Measurements from ENCODE around the gene CCDC154.

CCDC154 gene

DNA sequence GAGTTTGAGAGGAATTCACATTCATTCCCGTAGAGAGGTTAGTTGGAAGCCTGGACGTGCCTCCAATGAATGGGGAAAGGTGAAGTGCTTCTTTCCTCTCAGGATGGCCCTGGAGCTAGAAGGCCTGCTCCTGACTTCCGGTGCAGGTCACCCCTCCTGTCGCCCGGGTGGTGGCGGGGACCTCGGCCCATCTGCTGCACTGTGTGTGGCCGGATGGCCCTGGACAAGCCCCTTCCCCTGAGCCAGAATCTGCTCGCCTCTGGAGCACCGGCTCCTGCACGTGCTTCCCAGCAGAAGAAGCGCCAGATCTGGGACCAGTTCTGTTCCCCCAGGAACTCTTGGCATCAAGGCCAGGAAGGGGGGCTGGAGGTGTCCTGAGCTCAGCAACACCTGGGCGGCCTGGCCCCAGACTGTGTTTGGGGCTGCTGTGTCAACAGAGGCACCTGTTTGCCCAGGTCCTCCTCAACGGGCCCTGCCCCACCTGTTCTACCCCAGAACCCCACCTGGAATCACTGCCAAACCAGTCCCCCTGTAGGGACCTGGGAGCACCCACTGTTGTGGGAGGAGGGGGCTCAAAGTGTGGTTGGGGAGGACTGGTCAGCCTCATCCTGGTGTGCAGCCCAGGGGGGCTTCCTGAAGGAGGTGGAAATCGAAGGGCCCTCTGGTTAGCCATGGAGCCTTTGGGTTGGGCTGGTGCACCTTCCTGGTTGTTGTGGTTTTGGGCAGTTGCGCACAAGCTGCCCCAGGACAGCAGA is 18.6 kb downstream of the CCDC154 start:
- no peak for DNase-seq (ENCODE audit: low read depth, low spot score)

DNA sequence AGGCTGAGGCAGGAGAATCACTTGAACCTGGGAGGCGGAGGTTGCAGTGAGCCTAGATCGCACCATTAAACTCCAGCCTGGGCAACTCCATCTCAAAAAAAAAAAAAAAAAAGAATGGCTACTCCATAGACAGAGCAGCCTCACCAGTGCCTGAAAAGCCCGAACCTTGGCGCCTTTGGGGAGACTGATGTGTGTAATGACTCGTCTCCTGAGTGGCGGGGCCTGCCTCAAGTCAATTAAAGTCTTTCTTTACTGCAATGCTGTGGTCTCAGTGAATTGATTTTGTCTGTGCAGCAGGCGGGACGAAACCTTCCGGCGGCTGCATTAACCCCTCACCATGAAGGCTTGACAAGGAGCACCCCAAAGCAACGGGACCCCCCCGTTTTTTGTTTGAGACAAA is 20.3 kb downstream of the CCDC154 start:
- DNase-seq (ENCODE audit: low read depth, low spot score) = no peak

DNA sequence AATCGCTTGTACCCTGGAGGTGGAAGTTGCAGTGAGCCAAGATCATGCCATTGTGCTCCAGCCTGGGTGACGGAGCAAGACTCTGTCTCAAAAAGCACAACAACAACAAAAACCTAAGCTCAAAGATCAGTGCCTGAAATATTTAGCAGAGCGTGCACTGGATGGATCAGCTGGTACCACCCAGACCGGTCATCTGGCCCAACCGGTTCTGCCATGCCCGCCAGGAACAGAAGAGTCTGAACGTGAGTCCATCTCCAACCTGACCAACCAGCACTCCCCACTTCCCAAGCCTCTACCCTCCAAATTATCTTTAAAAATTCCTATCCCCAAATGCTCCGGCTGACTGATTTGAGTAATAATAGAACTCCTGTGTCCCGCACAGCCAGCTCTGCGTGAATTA is 22.3 kb downstream of the CCDC154 start:
- DNase-seq (ENCODE audit: low read depth, low spot score) = no peak

DNA sequence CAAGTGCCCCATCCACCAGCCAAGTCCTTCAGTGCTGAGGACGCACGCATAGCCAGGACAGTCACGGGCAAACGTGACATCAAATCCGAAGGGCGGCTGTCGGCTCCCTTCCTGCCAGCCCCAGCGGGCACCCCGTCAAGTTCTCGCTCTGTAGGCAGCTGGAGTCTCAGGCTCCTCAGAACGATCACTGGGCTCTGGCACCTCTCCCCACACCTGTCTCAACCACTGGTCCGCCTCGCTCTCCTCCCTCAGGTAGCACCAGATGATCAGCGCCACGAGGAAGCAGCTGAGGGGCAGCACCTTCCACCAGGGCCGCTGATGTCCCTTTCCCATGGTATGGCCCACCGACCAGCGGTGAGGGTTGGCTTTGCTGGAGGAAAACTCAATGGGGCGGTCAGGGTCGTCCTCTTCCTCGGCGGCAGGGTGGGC is 24.2 kb downstream of the CCDC154 start:
- no peak for DNase-seq (ENCODE audit: low read depth, low spot score)

DNA sequence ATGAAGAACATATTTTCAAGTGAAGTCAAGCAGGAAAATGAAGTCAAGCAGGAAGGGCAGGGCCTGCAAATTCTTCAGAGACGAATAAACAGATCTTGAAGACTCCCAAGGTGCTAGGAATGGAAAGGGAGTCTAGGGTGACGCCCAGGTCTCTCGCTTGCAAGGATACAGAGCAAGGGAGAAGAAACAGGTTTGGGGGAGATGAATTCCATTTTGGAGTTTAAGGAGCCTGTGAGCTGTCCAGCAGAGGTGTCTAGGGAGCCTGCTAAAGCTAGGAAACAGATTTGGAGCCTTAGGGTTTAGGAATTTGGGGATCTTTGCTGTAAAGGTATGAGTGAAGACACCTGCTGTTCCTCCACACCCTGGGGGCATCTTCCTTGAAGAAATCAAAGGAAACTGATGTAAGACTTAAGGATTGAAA is 27.8 kb downstream of the CCDC154 start:
- DNase-seq (ENCODE audit: low read depth, low spot score) = no peak

DNA sequence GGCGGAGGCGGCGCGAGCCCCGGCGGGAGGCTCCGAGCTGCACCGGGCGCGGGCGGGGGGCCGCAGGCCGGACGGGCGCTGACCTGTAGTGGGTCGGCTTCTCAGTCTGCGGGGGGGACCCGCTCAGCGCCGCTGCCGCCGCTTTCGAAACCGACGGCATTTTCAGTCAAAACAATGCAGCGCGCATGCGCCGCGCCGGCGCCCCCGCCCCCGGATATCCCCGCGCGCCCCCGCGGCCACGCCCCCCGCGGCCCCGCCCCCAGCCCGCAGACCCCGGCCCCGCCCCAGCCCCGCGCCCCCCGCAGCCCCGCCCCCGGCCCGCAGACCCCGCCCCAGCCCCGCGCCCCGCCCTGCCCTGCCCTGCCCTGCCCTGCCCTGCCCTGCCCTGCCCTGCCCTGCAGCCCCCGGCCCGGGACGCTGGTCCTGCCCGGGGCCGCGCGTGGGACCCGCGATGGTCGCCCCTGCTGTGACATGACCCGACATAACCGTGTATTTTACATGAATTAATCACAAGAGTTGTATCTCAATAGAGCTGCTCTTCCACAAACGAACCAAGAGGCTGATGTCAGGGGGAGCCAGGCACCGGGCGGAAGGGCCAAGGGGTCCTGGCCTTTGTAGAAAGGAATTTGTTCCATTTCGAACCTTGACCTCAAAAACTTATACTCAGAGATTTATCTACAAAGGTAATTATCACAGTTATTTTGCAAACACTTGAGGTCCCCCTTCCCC is 29.7 kb downstream of the CCDC154 start, which contains the start of gene UNKL:
TSS of gene UNKL (minus strand) at position 173 of the 729 bp plus-strand sequence. CDS start at position 160, 13 bp downstream.
- DNase-seq (ENCODE audit: low read depth, low spot score) = no peak

DNA sequence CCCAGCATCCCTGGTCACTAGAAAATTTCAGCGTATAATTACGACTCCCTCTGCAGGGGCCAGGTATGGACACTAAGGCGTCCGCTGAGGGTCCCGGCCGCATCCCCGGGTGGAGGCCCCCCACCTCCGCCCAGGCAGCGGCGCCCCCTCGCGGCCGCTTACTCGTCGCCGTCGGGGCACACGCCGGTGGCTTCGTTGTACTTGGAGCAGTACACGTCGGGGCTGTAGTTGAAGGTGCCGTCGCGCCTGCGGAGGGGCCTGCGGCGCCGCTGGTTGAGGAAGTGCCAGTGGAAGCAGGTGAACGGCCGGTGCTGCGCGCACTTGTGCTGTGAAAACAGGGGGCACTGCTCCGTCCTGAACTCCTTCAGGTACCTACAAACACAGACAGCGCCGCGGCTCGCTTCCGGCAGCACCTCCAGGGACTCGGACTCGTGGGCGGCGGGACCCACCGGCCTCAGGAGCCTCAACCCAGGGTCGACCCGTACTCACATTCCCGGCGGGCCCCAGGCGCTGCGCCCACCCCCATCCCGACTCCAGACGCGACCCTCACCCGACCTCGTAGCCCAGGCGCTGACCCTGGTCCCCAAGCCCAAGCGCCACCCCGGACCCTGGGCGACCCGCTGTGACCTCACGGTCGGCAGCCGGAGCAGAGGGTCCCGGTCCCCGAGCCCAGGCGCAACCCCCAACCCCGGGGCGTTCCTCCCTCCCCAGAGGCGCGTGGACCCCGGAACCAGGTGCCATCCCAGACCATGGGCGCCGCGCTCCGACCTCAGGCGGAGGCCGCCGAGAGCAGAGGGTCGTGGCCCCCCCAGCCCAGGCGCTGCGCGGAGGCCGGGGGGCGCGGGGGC is 30.4 kb downstream of the CCDC154 start:
- DNase-seq (ENCODE audit: low read depth, low spot score) = no peak

DNA sequence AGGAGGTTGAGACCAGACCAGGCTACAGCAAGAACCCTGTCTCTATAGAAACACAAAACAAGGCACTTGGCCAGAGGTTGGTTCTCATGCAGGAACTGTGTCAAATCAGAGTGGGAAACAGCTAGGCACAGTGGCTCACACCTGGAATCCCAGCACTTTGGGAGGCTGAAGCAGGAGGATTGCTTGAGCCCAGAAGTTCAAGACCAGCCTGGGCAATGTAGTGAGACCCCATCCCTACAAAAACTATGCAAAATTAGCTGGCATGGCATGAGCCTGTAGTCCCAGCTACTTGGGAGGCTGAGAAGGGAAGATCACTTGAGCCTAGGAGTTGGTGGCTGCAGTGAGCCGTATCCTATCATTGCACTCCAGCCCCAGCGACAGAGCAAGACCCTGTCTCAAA is 31.5 kb downstream of the CCDC154 start:
- DNase-seq (ENCODE audit: low read depth, low spot score) = no peak

DNA sequence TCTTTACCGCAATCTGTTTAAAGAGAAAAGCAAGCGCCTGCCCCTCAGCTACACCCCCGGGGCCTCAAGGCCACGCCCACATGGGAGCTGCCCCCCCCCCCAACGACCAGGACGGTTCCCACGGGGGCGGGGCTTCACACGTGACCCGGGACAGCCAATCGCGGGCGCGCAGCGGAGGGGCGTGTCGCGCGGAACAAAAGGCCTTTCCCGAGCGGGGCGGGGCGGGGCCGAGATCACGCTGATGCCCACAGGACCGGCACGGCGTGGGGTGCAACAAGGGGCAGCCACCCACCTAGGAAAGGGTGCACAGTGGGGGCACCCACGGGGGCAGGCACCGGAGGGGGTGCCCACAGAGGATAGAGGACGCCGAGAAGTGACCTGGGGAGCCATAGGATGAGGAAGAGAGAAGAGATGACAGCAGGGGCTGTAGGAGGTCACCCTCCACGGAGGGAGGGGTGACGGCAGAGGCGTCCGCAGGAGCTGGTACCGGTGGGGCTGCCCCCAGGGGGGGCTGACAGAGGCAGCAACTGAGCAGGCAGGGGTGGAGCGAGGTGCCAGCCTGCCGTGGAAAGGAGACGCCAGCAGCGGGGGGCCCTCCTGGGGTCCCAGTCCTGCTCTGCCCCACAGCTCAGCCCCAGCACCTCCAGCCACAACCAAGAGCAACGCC is 36.1 kb downstream of the CCDC154 start:
- no peak for DNase-seq (ENCODE audit: low read depth, low spot score)

DNA sequence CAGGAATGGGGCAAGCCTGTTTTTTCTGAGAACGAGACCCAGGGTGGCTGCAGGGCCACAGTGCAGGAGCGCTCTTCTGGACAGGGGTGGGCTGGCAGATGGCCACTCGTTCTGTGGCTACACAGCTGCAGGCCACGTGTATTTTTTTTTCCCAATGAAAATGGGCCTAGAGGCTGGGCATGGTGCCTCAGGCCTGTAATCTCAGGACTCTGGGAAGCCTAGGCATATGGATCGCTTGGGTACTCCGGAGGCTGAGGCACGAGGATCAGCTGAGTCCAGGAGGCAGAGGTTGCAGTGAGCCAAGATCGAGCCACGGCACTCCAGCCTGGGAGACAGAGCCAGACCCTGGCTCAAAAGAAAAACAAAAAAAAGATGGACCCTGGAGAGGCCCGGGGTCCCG is 36.6 kb downstream of the CCDC154 start:
- DNase-seq (ENCODE audit: low read depth, low spot score) = no peak

DNA sequence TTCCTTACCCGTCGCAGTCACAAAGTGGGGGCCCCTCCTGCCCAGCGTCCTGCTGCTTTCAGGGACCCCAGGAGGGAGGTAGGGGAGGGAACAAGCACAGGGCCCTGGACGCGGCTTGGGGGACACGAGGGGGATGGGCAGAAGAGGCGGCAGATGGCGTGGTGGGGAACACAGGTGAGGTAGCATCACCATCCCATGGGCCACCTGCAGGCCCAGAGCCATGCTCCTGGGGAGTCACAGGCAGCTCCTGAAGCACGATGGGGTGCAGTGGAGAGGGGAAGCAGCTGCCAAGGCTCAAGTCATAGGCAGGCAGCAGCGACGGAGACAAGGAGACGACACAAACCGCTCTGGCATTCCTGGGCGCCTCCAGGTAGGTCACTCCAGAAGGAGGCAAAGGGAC is 40.6 kb downstream of the CCDC154 start:
- no peak for DNase-seq (ENCODE audit: low read depth, low spot score)

DNA sequence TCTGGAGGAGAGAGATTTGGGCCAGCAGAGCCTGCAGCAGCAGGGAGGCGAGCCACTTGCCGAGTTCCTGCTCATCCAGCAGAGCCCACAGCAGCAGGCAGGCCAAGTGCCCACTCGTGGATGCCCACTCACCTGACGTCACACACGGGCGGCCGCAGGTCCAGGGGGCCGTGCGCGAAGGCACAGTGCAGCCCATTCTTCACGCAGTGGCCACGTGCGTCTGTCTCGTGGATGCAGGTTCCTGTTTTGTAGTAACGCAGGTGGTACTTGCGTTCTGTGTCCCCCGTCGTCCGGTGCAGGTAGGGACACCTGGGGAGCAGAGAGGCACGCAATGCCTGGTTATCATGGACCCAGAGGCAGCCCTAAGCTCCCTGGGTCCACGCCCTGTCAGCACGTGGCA is 41.3 kb downstream of the CCDC154 start:
- DNase-seq (ENCODE audit: low read depth, low spot score) = no peak

DNA sequence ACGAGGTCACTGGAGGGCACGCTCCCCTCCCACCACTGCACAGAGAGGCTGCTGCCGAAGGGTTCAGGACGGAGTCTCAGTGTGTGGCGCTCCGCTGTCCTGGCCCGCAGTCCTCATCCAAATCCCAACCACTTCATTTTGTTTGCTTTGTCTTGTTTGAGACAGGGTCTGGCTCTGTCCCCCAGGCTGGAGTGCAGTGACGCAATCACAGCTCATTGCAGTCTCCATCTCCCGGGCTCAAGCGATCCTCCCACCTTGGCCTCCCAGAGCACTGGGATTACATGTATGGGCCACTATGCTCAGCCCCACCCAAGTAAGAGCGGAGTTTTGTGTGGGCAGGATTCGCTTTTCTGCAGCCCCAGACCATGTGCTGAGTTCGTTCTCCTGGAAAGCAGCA is 42.6 kb downstream of the CCDC154 start:
- no peak for DNase-seq (ENCODE audit: low read depth, low spot score)

DNA sequence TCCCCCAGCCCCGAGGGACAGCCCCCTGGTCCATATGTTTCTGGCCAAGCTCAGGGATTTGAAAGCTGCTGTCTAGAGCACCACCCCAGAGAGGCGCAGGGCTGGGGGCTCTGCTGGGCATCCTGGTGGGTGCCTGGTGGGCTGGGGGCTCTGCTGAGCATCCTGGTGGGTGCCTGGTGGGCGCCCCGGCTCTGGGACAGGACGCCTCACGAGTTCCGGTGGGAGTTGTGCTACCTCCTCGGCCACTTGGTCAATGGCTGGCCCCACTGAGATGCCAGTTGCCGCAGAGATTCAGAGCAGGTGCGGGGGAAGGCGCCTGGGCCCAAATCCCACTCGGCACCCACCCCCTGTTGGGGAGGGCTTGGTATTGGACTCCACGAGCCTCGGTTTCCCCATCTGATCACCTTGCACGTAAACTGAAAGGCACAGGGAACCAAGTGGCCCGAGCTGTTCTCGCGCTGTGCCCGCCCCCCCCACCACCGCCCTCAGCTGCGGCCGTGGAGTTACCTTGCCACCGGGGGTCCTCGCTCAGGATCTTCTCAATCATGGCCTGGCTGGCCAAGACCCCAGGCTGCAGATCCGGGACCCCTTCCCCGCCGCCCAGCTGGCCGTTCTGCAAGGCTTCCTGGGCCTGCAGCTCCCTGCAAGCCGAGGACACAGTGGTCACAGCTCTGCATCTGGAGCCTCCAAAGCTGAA is 43.1 kb downstream of the CCDC154 start:
- no peak for DNase-seq (ENCODE audit: low read depth, low spot score)

DNA sequence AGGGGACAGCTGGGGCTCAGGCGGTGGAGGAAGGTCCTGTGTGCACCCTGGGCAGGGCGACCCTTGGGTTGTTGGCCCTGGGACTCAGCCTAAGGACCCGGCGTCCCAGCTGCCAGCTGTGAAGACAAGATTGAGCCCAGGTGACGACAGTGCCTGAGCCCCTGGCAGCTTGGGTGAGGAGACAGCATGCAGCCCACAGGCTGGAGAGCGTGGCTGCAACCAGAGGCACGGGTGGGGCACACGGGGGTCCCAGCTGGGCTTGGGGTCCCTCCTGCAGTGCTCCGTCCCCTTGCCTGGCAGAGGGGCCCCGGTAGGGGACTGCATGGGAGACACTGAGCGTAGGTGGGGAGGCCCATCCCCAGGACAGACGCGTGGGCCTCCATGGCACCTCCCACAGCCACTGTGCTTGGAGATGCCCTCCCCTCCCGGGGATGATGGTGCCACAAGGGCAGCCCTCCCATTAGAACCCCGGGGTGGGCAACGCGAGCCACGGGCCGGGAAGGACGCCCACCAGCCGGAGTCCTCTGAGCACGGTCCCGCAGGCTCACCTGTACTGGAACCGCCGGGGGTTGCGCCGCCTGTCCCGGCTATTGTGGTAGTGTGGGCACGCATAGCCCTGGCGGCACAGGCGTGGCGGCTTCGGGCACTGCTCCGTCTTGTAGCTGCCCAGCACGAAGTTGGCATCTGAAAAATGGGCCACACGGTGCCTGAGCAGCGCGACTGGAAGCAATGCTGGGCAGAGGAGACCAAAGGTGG is 45.4 kb downstream of the CCDC154 start:
- DNase-seq (ENCODE audit: low read depth, low spot score) = no peak

DNA sequence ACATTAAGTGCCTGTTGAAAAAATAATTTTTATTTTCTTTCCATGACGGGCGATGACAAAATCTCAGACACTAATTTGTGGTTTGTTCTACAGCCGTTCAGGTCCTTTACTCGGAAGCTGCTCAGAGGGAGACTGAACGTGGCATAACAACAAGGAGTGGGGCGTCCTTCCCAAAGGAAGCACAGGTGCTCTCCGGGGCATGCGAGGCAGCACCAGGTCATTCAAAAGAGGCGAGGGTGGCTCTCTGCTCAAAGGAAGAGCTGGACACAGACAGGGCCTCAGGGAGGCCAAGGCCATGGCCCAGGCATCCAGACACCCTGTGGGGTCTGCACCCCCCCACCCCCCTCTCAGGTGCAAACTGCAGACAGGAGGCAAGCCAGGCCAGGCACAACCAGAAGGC is 46.0 kb downstream of the CCDC154 start:
- DNase-seq (ENCODE audit: low read depth, low spot score) = no peak

DNA sequence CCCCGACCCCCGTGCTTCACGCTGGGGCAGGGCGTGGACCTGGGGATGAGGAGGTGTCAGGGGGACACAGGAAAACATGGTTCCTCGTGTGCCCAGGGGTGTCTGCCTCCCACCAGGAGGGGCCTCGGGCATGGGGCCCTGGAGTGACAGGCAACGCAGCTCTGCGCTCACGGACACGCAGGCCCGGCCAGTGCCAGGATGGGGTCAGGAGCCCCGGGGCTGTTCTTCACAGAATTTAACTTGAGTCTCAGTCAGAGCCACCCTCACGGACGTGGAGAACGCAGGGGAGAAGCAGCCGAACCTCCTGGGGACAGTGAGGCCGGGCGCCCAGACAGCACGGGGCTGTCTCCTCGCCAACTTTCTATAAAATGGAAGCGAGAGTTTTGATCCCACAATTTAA is 46.6 kb downstream of the CCDC154 start:
- DNase-seq (ENCODE audit: low read depth, low spot score) = no peak

DNA sequence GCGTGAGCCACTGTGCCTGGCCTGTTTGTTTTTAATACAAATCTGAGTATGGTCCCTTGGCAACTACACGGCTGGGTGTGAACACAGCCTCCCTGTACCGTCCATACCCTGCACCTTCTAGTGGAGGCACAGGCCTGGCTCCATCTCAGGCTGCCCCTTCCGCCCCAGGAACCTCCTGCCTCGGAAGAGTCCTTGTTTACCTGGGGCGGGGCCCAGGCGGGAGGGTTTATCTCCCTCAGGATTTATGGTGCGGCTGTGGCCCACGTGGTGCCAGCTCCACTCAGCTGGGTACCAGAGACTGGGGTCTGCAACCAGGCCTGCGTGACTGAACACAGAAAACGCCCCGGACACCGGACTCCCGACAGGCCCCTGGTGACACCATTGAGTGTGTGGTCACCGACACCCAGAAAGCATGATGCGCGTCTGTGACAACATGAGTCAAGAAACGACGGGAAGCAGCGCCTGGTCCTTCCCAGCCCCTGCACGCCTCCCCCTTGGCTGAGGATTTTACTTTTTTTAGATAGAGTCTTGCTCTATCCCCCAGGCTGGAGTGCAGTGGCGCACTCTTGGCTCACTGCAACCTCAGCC is 48.8 kb downstream of the CCDC154 start:
- no peak for DNase-seq (ENCODE audit: low read depth, low spot score)

DNA sequence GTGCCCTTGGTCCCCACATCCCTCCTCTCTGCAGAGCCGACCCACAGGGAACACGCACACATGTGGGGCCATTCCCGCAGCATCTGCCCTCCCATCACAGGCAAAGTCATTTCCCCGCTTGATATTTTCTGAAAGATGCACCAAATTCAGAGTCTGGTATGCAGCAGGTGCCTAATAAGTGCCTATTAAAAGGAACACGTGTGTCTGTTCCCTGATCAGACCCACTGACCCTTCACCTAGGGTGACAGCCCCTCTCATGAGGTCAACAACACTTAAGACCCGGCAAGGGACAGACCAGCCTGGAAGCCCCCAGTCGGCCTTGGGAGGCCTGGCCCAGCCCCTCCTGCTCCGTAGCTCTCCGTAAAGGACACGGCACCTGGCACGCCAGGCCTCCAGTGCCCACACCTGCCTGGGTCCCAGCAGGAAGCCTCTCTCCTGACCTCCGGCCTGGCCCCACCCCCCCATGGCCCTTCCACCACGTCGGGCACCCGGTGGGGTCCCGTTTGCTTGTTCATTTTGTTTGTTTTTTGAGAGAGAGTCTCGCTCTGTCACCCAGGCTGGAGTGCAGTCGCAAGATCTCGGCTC is 49.9 kb downstream of the CCDC154 start:
- DNase-seq (ENCODE audit: low read depth, low spot score) = no peak
